H1 (cell line): ENCODE data around the gene SPTBN4. TPM values are rescaled to one million over a fixed set of nuclear protein-coding genes. Genes with fewer than 3 reads are reported as not detected.

Experiments used
- CTCF ChIA-PET: fragments of 300-600 bp; sonication (Branson Sonifier 250); formaldehyde crosslinking; loops from one replicate; lab custom pipeline; 2021; ENCODE audit not compliant: partially characterized antibody; lab: Charles Lee
- POLR2A ChIA-PET: fragments of 300-600 bp; sonication (Branson Sonifier 250); formaldehyde crosslinking; loops from one replicate; lab custom pipeline; 2021; ENCODE audit warnings: inconsistent platforms; ENCODE audit not compliant: partially characterized antibody; lab: Charles Lee
- DNase-seq, 2 experiments: peaks; one replicate each; pipeline versions ENCODE4 v3.0.0 to v3.0.0-alpha.2; 2010 to 2022; ENCODE audit warnings: low spot score in 2 of 2, low read depth in 1 of 2, mixed read lengths in 1 of 2
- FAIRE-seq: peaks from 2 replicates; lab custom pipeline; 2011; peaks lifted over from hg19 to GRCh38; lab: Jason Lieb, UNC
- H2AFZ ChIP-seq: 2 replicates; pipeline ENCODE4 v1.8.1; 2012; ENCODE audit warnings: low read length, inconsistent platforms
- H2AK5ac ChIP-seq: 2 replicates; pipeline ENCODE4 v1.6.1; 2013; ENCODE audit warnings: low read depth, low read length
- H2BK120ac ChIP-seq: replicated peaks from 2 replicates; pipeline ENCODE3; 2013; ENCODE audit warnings: low read depth, low read length, inconsistent platforms
- H2BK12ac ChIP-seq: 2 replicates; pipeline ENCODE4 v1.6.1; 2013; ENCODE audit warnings: low read depth, low read length
- H2BK15ac ChIP-seq: 2 replicates; pipeline ENCODE4 v1.6.1; 2013; ENCODE audit warnings: low read length
- H2BK20ac ChIP-seq: 2 replicates; pipeline ENCODE4 v1.6.1; 2013; ENCODE audit warnings: low read length
- H2BK5ac ChIP-seq: 2 replicates; pipeline ENCODE4 v1.6.1; 2013; ENCODE audit warnings: low read depth, low read length
- H3K14ac ChIP-seq: 2 replicates; pipeline ENCODE4 v1.6.1; 2013; ENCODE audit warnings: inconsistent platforms; ENCODE audit not compliant: insufficient read length
- H3K18ac ChIP-seq: 2 replicates; pipeline ENCODE4 v1.6.1; 2013; ENCODE audit warnings: low read length; ENCODE audit errors: extremely low read depth
- H3K23ac ChIP-seq: 2 replicates; pipeline ENCODE4 v1.6.1; 2013; ENCODE audit warnings: inconsistent platforms; ENCODE audit not compliant: insufficient read length
- H3K23me2 ChIP-seq: 2 replicates; pipeline ENCODE4 v1.6.1; 2013; ENCODE audit warnings: low read depth, low read length
- H3K27ac ChIP-seq: 2 replicates; pipeline ENCODE4 v1.6.1; 2011; ENCODE audit warnings: low read depth, low read length, inconsistent platforms
- H3K27me3 ChIP-seq, 4 experiments: replicated peaks in 1 of 4; 1 replicate in 1 of 4; 2 replicates in 3 of 4; pipeline versions ENCODE4 v1.6.1 to v1.8.1; 2011 to 2013; ENCODE audit warnings: low read length in 3 of 4, mild to moderate bottlenecking in 3 of 4, inconsistent platforms in 2 of 4, mixed read lengths in 2 of 4, moderate library complexity in 1 of 4; ENCODE audit not compliant: control insufficient read depth in 3 of 4, insufficient read depth in 3 of 4; ENCODE audit errors: extremely low read depth in 1 of 4
- H3K36me3 ChIP-seq, 4 experiments: 2 replicates each; pipeline versions ENCODE4 v1.6.1 to v1.8.1; 2011 to 2013; ENCODE audit warnings: mild to moderate bottlenecking in 4 of 4, low read length in 3 of 4, moderate library complexity in 2 of 4, control low read depth in 1 of 4, inconsistent platforms in 1 of 4; ENCODE audit not compliant: insufficient read depth in 4 of 4, control insufficient read depth in 2 of 4
- H3K4ac ChIP-seq: replicated peaks from 2 replicates; pipeline ENCODE3; 2013; ENCODE audit warnings: low read length, low read depth, mixed read lengths, inconsistent platforms; ENCODE audit not compliant: insufficient read length
- H3K4me1 ChIP-seq, 4 experiments: replicated peaks in 1 of 4; 1 replicate in 1 of 4; 2 replicates in 3 of 4; pipeline versions ENCODE4 v1.6.1 to v1.8.1; 2011 to 2013; ENCODE audit warnings: low read length in 3 of 4, inconsistent platforms in 2 of 4, mixed read lengths in 1 of 4; ENCODE audit not compliant: insufficient read depth in 4 of 4, control insufficient read depth in 3 of 4
- H3K4me2 ChIP-seq, 2 experiments: 2 replicates each; pipeline versions ENCODE4 v1.6.1 to v1.8.1; 2011 to 2013; ENCODE audit warnings: low read depth in 2 of 2, low read length in 2 of 2, control low read depth in 1 of 2, inconsistent platforms in 1 of 2, mild to moderate bottlenecking in 1 of 2; ENCODE audit not compliant: insufficient read depth in 1 of 2
- H3K4me3 ChIP-seq, 4 experiments: fragments of 200-600, 300-600 bp in 1 of 4; sonication (generic), shearing (Covaris generic), sonication (Bioruptor Twin) in 1 of 4; 2 replicates each; pipeline versions ENCODE4 v1.5.1 to v1.8.1; 2011 to 2016; ENCODE audit warnings: low read length in 4 of 4, low read depth in 3 of 4, control low read depth in 2 of 4, inconsistent platforms in 2 of 4, mild to moderate bottlenecking in 2 of 4, mixed read lengths in 1 of 4, moderate library complexity in 1 of 4; ENCODE audit not compliant: insufficient read depth in 2 of 4; ENCODE audit errors: extremely low read depth in 1 of 4
- H3K56ac ChIP-seq: replicated peaks from 2 replicates; pipeline ENCODE3; 2013; ENCODE audit warnings: low read depth, mild to moderate bottlenecking, mixed read lengths, low read length, inconsistent platforms; ENCODE audit not compliant: insufficient read length
- H3K79me1 ChIP-seq: 2 replicates; pipeline ENCODE4 v1.6.1; 2013; ENCODE audit warnings: low read depth, low read length, control low read depth
- H3K79me2 ChIP-seq, 2 experiments: 2 replicates each; pipeline versions ENCODE4 v1.6.1 to v1.8.1; 2012 to 2013; ENCODE audit warnings: low read length in 2 of 2, mild to moderate bottlenecking in 2 of 2, inconsistent platforms in 1 of 2; ENCODE audit not compliant: insufficient read depth in 2 of 2, control insufficient read depth in 1 of 2
- H3K9ac ChIP-seq, 4 experiments: replicated peaks in 1 of 4; 1 replicate in 1 of 4; 2 replicates in 3 of 4; pipeline versions ENCODE4 v1.6.1 to v1.8.1; 2011 to 2013; ENCODE audit warnings: low read depth in 3 of 4, low read length in 3 of 4, control low read depth in 2 of 4, mild to moderate bottlenecking in 2 of 4, moderate library complexity in 2 of 4, inconsistent platforms in 1 of 4; ENCODE audit errors: extremely low read depth in 1 of 4
- H3K9me3 ChIP-seq, 2 experiments: 2 replicates each; pipeline versions ENCODE4 v1.6.1 to v1.8.1; 2012 to 2013; ENCODE audit warnings: mild to moderate bottlenecking in 2 of 2, moderate library complexity in 2 of 2, control low read depth in 1 of 2, inconsistent platforms in 1 of 2, low read depth in 1 of 2, low read length in 1 of 2, mixed read lengths in 1 of 2; ENCODE audit not compliant: insufficient read depth in 2 of 2
- H4K20me1 ChIP-seq, 2 experiments: replicated peaks in 1 of 2; 2 replicates each; pipeline versions ENCODE3 to v1.8.1; 2011 to 2013; ENCODE audit warnings: inconsistent platforms in 2 of 2, low read length in 2 of 2, mild to moderate bottlenecking in 1 of 2; ENCODE audit not compliant: insufficient read depth in 2 of 2, control insufficient read depth in 1 of 2
- H4K5ac ChIP-seq: 2 replicates; pipeline ENCODE4 v1.6.1; 2013; ENCODE audit warnings: low read length, low read depth, mixed read lengths, inconsistent platforms; ENCODE audit not compliant: insufficient read length
- H4K8ac ChIP-seq: 2 replicates; pipeline ENCODE4 v1.8.0; 2013; ENCODE audit warnings: mild to moderate bottlenecking, moderate library complexity, low read length, inconsistent platforms; ENCODE audit not compliant: insufficient read depth; ENCODE audit errors: extremely low read depth
- H4K91ac ChIP-seq: replicated peaks from 2 replicates; pipeline ENCODE3; 2013; ENCODE audit warnings: low read length, mixed read lengths, inconsistent platforms; ENCODE audit not compliant: insufficient read length
- EGR1 ChIP-seq: IDR thresholded peaks from 2 replicates; pipeline ENCODE4 v1.6.1; 2011; ENCODE audit warnings: low read depth, low read length, borderline replicate concordance
- GTF2F1 ChIP-seq: IDR thresholded peaks from 2 replicates; pipeline ENCODE4 v1.6.1; 2012; ENCODE audit warnings: low read depth, low read length, improper control_type of control experiment, borderline replicate concordance
- HDAC2 ChIP-seq, 2 experiments: fragments of 300-600 bp in 1 of 2; sonication (generic) in 1 of 2; IDR thresholded peaks; 2 replicates each; pipeline ENCODE4 v1.6.1; 2011 to 2012; ENCODE audit warnings: low read depth in 2 of 2, low read length in 2 of 2, mild to moderate bottlenecking in 2 of 2, moderate library complexity in 2 of 2, borderline replicate concordance in 1 of 2, inconsistent platforms in 1 of 2
- NANOG ChIP-seq: IDR thresholded peaks from 2 replicates; pipeline ENCODE4 v1.6.1; 2011; ENCODE audit warnings: low read length, low read depth, mild to moderate bottlenecking, inconsistent platforms; ENCODE audit not compliant: insufficient read depth, poor library complexity, severe bottlenecking
- NRF1 ChIP-seq: IDR thresholded peaks from 2 replicates; pipeline ENCODE4 v1.6.1; 2011; ENCODE audit warnings: mild to moderate bottlenecking, low read depth, low read length, improper control_type of control experiment
- RBBP5 ChIP-seq: IDR thresholded peaks from 2 replicates; pipeline ENCODE4 v1.7.1; 2012; ENCODE audit warnings: low read depth, mild to moderate bottlenecking, inconsistent platforms, low read length, moderate library complexity, borderline replicate concordance
- SIX5 ChIP-seq: IDR thresholded peaks from 2 replicates; pipeline ENCODE4 v1.6.1; 2011; ENCODE audit warnings: mild to moderate bottlenecking, low read depth, low read length
- TAF1 ChIP-seq: IDR thresholded peaks from 2 replicates; pipeline ENCODE4 v1.6.1; 2011; ENCODE audit warnings: mild to moderate bottlenecking, low read depth, low read length
- TAF7 ChIP-seq: optimal IDR thresholded peaks from 2 replicates; pipeline ENCODE3; 2011; ENCODE audit warnings: low read depth, mild to moderate bottlenecking, inconsistent platforms, low read length, moderate library complexity, borderline replicate concordance
- WGBS, 2 experiments: shearing (Covaris generic) in 1 of 2; methylation state at CpG; one replicate each; pipeline versions ENCODE4 v1.1.6 to v1.1.7; 2013 to 2015; ENCODE audit warnings: low lambda C conversion rate in 2 of 2, mixed read lengths in 2 of 2, inconsistent platforms in 1 of 2, low coverage in 1 of 2, missing lambda C conversion rate in 1 of 2; ENCODE audit not compliant: insufficient replicate concordance in 2 of 2, insufficient coverage in 1 of 2, insufficient read length in 1 of 2; ENCODE audit errors: extremely low coverage in 1 of 2, missing lambda C conversion rate in 1 of 2; 5-methylcytosine and 5-hydroxymethylcytosine counted together
- polyA plus RNA-seq, 7 experiments: library from polyadenylated mRNA; depleted of rRNA in 3 of 7; stranded (reverse) in 5 of 7; unstranded in 2 of 7; fragments of >200 nt in 5 of 7; fragments of 200-250 nt in 2 of 7; gene quantifications; 1 replicate in 5 of 7; 2 replicates in 1 of 7; 4 replicates in 1 of 7; pipeline versions ENCODE4 v1.2.1 to v1.2.3, GENCODE V29; 2011 to 2013; ENCODE audit warnings: missing spikeins in 2 of 7, mixed read lengths in 2 of 7
- total RNA-seq: library from RNA; stranded (reverse); fragmentation: NEBNext Ultra II Directional; extraction: Animal tissue kit (Norgen Biotek cat#: 25700); gene quantifications from 2 replicates; pipeline ENCODE4 v1.2.1, GENCODE V29; 2021
- TF ChIP-seq, protein P1 (sequence below), 3 experiments: IDR thresholded peaks; 1 replicate in 2 of 3; 2 replicates in 1 of 3; pipeline versions ENCODE4 v1.5.1 to v1.6.1; 2011; ENCODE audit warnings: low read length in 3 of 3, mild to moderate bottlenecking in 3 of 3, inconsistent platforms in 2 of 3, low read depth in 1 of 3, moderate library complexity in 1 of 3; ENCODE audit not compliant: insufficient read depth in 1 of 3; ENCODE audit errors: control extremely low read depth in 1 of 3

Gene SPTBN4
- total and polyA plus RNA-seq, 2 of the 8 experiments (the other 6 are each of a cell fraction or from before 2014, with no cell fraction given), result 1.9 to 3.0 TPM

- Histone ChIP-seq H2BK20ac (no peak overlapping the region), H4K8ac (no peak overlapping the region), H3K4me2 (no peak overlapping the region), H2BK5ac (no peak overlapping the region), H3K4ac (no peak overlapping the region), H3K14ac (no peak overlapping the region), H3K79me1 (no peaks in the 10 kb centered on the region), H4K5ac (no peak overlapping the region), H3K9ac (no peak overlapping the region), H2BK12ac (no peak overlapping the region), H3K23ac (no peak overlapping the region), H3K27me3 (peaks cover 0 to 6% (median 3%) of the 10 kb centered on the region in 4 experiments; a peak in 3 of 7 replicates), H3K56ac (no peak overlapping the region), H3K18ac (no peak overlapping the region), H3K9me3 (no peaks in the 10 kb centered on the region), H2BK15ac (no peak overlapping the region), H2AK5ac (no peak overlapping the region), H3K23me2 (no peaks in the 10 kb centered on the region; the same call in 1 of the 2 replicates), H2AFZ (no peak overlapping the region), H4K20me1 (no peaks in the 10 kb centered on the region), H3K27ac (no peak overlapping the region), H3K4me3 (no peak overlapping the region), H3K4me1 (no peaks in the 10 kb centered on the region), H4K91ac (no peak overlapping the region), H2BK120ac (no peak overlapping the region), H3K79me2 (no peaks in the 10 kb centered on the region), H3K36me3 (no peaks in the 10 kb centered on the region)
- WGBS, 2 experiments, result 39% methylated on average over 6 of the region's 6 CpGs; no CpG with 5 or more reads in 1 of the 2 experiments
- FAIRE-seq (peak; percentile 7), DNase-seq (peak in 1 of 2 experiments; percentile 17)
- CTCF ChIA-PET, result interaction anchor here (0.6 to 3.7 kb wide), 8 partner anchors 10 to 155 kb away, joined by 3 to 11 read pairs (median 6); no protein-coding TSS in a partner anchor
- POLR2A ChIA-PET, result no interaction called here
- TF ChIP-seq TAF1 (no peak), SIX5 (no peak), RBBP5 (no peak), HDAC2 (IDR thresholded peaks at IDR 0.05; ENCODE audit: borderline replicate concordance in 1 of 2, low read depth in 2 of 2, low read length in 2 of 2) (no peak), NANOG (no peak), NRF1 (no peak), EGR1 (no peak), TAF7 (no peak), GTF2F1 (no peak)
- TF ChIP-seq, protein P1, sequence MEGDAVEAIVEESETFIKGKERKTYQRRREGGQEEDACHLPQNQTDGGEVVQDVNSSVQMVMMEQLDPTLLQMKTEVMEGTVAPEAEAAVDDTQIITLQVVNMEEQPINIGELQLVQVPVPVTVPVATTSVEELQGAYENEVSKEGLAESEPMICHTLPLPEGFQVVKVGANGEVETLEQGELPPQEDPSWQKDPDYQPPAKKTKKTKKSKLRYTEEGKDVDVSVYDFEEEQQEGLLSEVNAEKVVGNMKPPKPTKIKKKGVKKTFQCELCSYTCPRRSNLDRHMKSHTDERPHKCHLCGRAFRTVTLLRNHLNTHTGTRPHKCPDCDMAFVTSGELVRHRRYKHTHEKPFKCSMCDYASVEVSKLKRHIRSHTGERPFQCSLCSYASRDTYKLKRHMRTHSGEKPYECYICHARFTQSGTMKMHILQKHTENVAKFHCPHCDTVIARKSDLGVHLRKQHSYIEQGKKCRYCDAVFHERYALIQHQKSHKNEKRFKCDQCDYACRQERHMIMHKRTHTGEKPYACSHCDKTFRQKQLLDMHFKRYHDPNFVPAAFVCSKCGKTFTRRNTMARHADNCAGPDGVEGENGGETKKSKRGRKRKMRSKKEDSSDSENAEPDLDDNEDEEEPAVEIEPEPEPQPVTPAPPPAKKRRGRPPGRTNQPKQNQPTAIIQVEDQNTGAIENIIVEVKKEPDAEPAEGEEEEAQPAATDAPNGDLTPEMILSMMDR (IDR thresholded peaks at IDR 0.05; ENCODE audit: control extremely low read depth in 1 of 3, insufficient read depth in 1 of 3, low read depth in 1 of 3, low read length in 3 of 3), result peak; percentile 40 to 58 (median 40)
Measured at GRCh38 chr19:40502647-40503319, 36.0 kb downstream of the SPTBN4 start.
